ENCODE data around the gene CAPZB. TPM values are rescaled to one million over a fixed set of nuclear protein-coding genes. Genes with fewer than 3 reads are reported as not detected.
"Not testable (repeated sequence)": the region's sequence is repeated elsewhere in the genome, so short reads cannot be mapped to it uniquely, and the experiment has no call there.

CAPZB gene
- total RNA-seq, 1 experiment from 2014 or later: 348 TPM

DNA sequence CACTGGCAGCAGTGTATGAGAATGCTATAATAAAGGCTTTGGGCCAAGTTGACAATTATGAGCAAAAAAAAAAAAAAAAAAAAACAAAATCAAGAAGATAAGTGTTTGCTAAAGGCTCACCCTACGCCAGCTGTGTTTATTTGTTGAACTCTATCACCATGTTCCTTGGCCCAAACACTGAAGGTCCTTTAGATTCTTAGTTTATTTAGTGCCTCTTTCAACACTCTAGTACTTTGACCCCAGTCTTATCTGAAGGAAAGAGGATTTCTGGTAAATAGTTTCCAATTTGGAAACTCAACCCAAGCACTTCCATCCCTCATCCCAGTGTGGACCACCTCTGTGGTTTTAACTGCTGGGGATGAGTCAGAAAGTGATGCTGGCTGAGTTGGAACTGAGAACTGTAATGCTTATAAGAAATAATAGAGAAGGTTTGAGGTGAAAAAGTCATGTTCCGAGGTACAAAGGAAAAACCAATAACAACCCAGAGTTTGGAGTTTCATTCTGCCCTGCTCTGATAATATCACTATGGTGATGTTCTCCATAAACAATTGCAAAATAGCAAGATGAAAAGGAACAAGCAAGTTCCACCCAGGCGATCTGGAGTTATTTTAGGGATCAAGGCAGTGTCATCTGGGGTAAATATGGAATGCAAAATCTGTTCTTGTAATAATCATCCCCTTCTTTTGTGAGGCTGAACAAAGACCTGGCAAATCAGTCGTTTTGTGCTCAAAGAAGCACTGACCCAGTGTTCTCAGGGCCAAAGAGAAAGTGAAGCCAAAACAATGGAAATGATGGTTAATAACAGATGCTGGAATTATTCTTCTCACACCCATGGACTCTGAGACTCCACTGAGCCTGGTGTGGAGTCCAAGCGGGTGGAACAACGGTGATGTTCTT, 19.7 kb upstream of the CAPZB start:
- no peak for DNase-seq
- Histone ChIP-seq H4K20me1 (ENCODE audit: control insufficient read depth, insufficient read depth, insufficient read length) (no peaks in the 10 kb centered on the region), H2BK5ac (ENCODE audit: insufficient read length, low read length) (no peak overlapping the region), H3K4ac (ENCODE audit: low read depth, low read length) (no peak overlapping the region), H2BK12ac (ENCODE audit: insufficient read length, low read depth, low read length) (no peak overlapping the region), H3K9ac (ENCODE audit: extremely low read depth, insufficient read length, low read length) (no peak overlapping the region), H3K9me3 (ENCODE audit: control insufficient read depth, low read depth, low read length) (no peaks in the 10 kb centered on the region), H3K56ac (ENCODE audit: insufficient read length, low read depth, low read length) (no peak overlapping the region), H3K23me2 (ENCODE audit: insufficient read length, low read depth, low read length, poor library complexity, severe bottlenecking) (no peaks in the 10 kb centered on the region), H2BK20ac (ENCODE audit: low read depth, low read length, poor library complexity, severe bottlenecking) (no peak overlapping the region), H4K8ac (replicated peaks; ENCODE audit: insufficient read length, low read depth, low read length) (no peak overlapping the region), H2BK120ac (ENCODE audit: low read depth, low read length, poor library complexity, severe bottlenecking) (no peak overlapping the region), H2AFZ (ENCODE audit: low read length) (no peak overlapping the region), H3K14ac (ENCODE audit: insufficient read depth, low read length) (no peak overlapping the region), H3K4me2 (ENCODE audit: insufficient read depth, insufficient read length, low read length) (no peak overlapping the region), H4K91ac (ENCODE audit: insufficient read length, low read depth, low read length) (no peak overlapping the region), H2BK15ac (ENCODE audit: low read depth, low read length) (no peak overlapping the region), H3K79me2 (ENCODE audit: insufficient read depth, low read length) (no peaks in the 10 kb centered on the region), H3K4me1 (ENCODE audit: insufficient read depth, low read length) (no peaks in the 10 kb centered on the region), H3K18ac (ENCODE audit: insufficient read length, low read depth, low read length) (no peak overlapping the region), H4K5ac (ENCODE audit: insufficient read length, low read depth, low read length) (no peak overlapping the region), H3K27ac (ENCODE audit: insufficient read length, low read depth, low read length) (no peak overlapping the region), H3T11ph (ENCODE audit: low read length) (no peak overlapping the region), H2AK5ac (ENCODE audit: insufficient read length, low read length) (no peak overlapping the region), H3K27me3 (ENCODE audit: insufficient read depth, low read length) (no peaks in the 10 kb centered on the region), H3K23ac (ENCODE audit: insufficient read length, low read depth, low read length) (no peak overlapping the region), H3K79me1 (ENCODE audit: insufficient read depth, low read depth, low read length, poor library complexity, severe bottlenecking) (no peaks in the 10 kb centered on the region)
- Mint-ChIP-seq H3K9me3 (no peaks in the 10 kb centered on the region), H3K4me3 (no peak overlapping the region), H3K4me1 (peaks cover 4% of the 10 kb centered on the region in 2 experiments; a peak in 3 of 4 replicates), H3K27me3 (ENCODE audit: low read depth) (peaks cover 3% of the 10 kb centered on the region; the same call in 1 of the 2 replicates), H3K36me3 (ENCODE audit: insufficient read depth in 1 of 3, low read depth in 3 of 3) (no peaks in the 10 kb centered on the region), H3K27ac (no peak overlapping the region)
- WGBS (ENCODE audit: extremely low coverage, insufficient read length, low lambda C conversion rate): no CpG with 5 or more reads among the region's 6 CpGs
- TF ChIP-seq, protein P1, sequence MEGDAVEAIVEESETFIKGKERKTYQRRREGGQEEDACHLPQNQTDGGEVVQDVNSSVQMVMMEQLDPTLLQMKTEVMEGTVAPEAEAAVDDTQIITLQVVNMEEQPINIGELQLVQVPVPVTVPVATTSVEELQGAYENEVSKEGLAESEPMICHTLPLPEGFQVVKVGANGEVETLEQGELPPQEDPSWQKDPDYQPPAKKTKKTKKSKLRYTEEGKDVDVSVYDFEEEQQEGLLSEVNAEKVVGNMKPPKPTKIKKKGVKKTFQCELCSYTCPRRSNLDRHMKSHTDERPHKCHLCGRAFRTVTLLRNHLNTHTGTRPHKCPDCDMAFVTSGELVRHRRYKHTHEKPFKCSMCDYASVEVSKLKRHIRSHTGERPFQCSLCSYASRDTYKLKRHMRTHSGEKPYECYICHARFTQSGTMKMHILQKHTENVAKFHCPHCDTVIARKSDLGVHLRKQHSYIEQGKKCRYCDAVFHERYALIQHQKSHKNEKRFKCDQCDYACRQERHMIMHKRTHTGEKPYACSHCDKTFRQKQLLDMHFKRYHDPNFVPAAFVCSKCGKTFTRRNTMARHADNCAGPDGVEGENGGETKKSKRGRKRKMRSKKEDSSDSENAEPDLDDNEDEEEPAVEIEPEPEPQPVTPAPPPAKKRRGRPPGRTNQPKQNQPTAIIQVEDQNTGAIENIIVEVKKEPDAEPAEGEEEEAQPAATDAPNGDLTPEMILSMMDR (conservative IDR thresholded peaks at IDR 0.05): no peak

DNA sequence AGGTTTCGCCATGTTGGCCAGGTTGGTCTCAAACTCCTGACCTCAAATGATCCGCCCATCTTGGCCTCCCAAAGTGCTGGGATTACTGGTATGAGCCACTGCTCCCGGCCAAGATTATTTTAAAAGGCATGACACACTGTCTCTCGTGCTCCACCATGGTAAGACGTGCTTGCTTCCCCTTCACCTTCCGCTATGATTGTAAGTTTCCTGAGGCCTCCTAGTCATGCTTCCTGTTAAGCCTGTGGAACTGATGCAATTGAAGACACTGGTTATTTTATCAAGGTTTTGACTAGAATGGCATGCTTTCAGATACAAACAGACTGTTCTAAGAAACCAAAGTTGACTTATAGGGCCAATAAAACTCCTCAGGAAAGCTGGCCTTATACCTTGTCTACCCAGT, 16.9 kb upstream of the CAPZB start:
- H3K14ac ChIP-seq (ENCODE audit: insufficient read depth, low read length); H3K4me1 Mint-ChIP-seq; H3K27me3 ChIP-seq (ENCODE audit: insufficient read depth, low read length); H4K20me1 ChIP-seq (ENCODE audit: control insufficient read depth, insufficient read depth, insufficient read length); H2BK20ac ChIP-seq (ENCODE audit: low read depth, low read length, poor library complexity, severe bottlenecking); H3K27ac ChIP-seq (ENCODE audit: insufficient read length, low read depth, low read length); H2AK5ac ChIP-seq (ENCODE audit: insufficient read length, low read length); H3K4ac ChIP-seq (ENCODE audit: low read depth, low read length); H3K9me3 ChIP-seq (ENCODE audit: control insufficient read depth, low read depth, low read length); H3K23ac ChIP-seq (ENCODE audit: insufficient read length, low read depth, low read length); H2BK12ac ChIP-seq (ENCODE audit: insufficient read length, low read depth, low read length); H3K79me2 ChIP-seq (ENCODE audit: insufficient read depth, low read length); H3K79me1 ChIP-seq (ENCODE audit: insufficient read depth, low read depth, low read length, poor library complexity, severe bottlenecking); H3K9ac ChIP-seq (ENCODE audit: extremely low read depth, insufficient read length, low read length); H3K27me3 Mint-ChIP-seq (ENCODE audit: low read depth); DNase-seq; H4K5ac ChIP-seq (ENCODE audit: insufficient read length, low read depth, low read length); H3T11ph ChIP-seq (ENCODE audit: low read length); H2BK5ac ChIP-seq (ENCODE audit: insufficient read length, low read length); H3K56ac ChIP-seq (ENCODE audit: insufficient read length, low read depth, low read length); H3K9me3 Mint-ChIP-seq; H2AFZ ChIP-seq (ENCODE audit: low read length); H4K91ac ChIP-seq (ENCODE audit: insufficient read length, low read depth, low read length); H3K23me2 ChIP-seq (ENCODE audit: insufficient read length, low read depth, low read length, poor library complexity, severe bottlenecking); H3K36me3 Mint-ChIP-seq (ENCODE audit: insufficient read depth in 1 of 3, low read depth in 3 of 3); H2BK120ac ChIP-seq (ENCODE audit: low read depth, low read length, poor library complexity, severe bottlenecking); H3K4me1 ChIP-seq (ENCODE audit: insufficient read depth, low read length); H3K4me3 Mint-ChIP-seq; H2BK15ac ChIP-seq (ENCODE audit: low read depth, low read length); H3K4me2 ChIP-seq (ENCODE audit: insufficient read depth, insufficient read length, low read length); H4K8ac ChIP-seq (replicated peaks; ENCODE audit: insufficient read length, low read depth, low read length); H3K18ac ChIP-seq (ENCODE audit: insufficient read length, low read depth, low read length): not testable (repeated sequence)
- 0 out of 7 replicates have a peak overlapping the region, but pooled peaks of 1 of the 3 experiments have one; percentile 76 for H3K27ac Mint-ChIP-seq
- WGBS (ENCODE audit: extremely low coverage, insufficient read length, low lambda C conversion rate): no CpG with 5 or more reads among the region's 6 CpGs

All from H9 (cell line).